GM23338 (cell line): ENCODE data around the gene DUOX1. TPM values are rescaled to one million over a fixed set of nuclear protein-coding genes. Genes with fewer than 3 reads are reported as not detected.

Source experiments
- ATAC-seq: fragments of 200-7000 bp; cut with Tn5 transposase; 3 replicates; pipeline ENCODE4 v1.9.1; 2020
- DNase-seq: peaks from one replicate; pipeline ENCODE4 v3.0.0-alpha.2; 2015; ENCODE audit warnings: low spot score
- H2AFZ ChIP-seq: fragments of 200-600 bp; sonication (generic); 2 replicates; pipeline ENCODE4 v1.8.0; 2016; ENCODE audit warnings: antibody characterized with exemption, mild to moderate bottlenecking, moderate library complexity
- H3F3A ChIP-seq: fragments of 200-600 bp; sonication (generic); replicated peaks from 2 replicates; pipeline ENCODE4 v1.8.0; 2017; ENCODE audit warnings: antibody characterized with exemption, mixed run types, low read depth
- H3K27ac ChIP-seq: fragments of 200-600 bp; sonication (generic); 2 replicates; pipeline ENCODE4 v1.6.1; 2016; ENCODE audit warnings: low read depth
- H3K27me3 ChIP-seq: fragments of 200-600 bp; sonication (generic); 2 replicates; pipeline ENCODE4 v1.8.0; 2016; ENCODE audit warnings: mild to moderate bottlenecking, mixed run types, moderate library complexity; ENCODE audit not compliant: insufficient read depth
- H3K36me3 ChIP-seq: fragments of 200-600 bp; sonication (generic); 2 replicates; pipeline ENCODE4 v1.8.0; 2016; ENCODE audit warnings: mild to moderate bottlenecking; ENCODE audit not compliant: insufficient read depth
- H3K4me1 ChIP-seq: fragments of 200-600 bp; sonication (generic); 2 replicates; pipeline ENCODE4 v1.8.0; 2016; ENCODE audit warnings: mild to moderate bottlenecking, moderate library complexity; ENCODE audit not compliant: insufficient read depth
- H3K4me2 ChIP-seq: fragments of 200-600 bp; sonication (generic); 2 replicates; pipeline ENCODE4 v1.7.1; 2017; ENCODE audit warnings: mixed run types
- H3K4me3 ChIP-seq: fragments of 200-600 bp; sonication (generic); 2 replicates; pipeline ENCODE4 v1.6.1; 2016; ENCODE audit warnings: mixed run types
- H3K79me2 ChIP-seq: fragments of 200-600 bp; sonication (generic); replicated peaks from 2 replicates; pipeline ENCODE4 v1.8.0; 2017; ENCODE audit warnings: mild to moderate bottlenecking; ENCODE audit not compliant: insufficient read depth
- H3K9me2 ChIP-seq: fragments of 200-600 bp; sonication (generic); 2 replicates; pipeline ENCODE4 v1.8.0; 2017; ENCODE audit not compliant: insufficient read depth
- H4K20me1 ChIP-seq: fragments of 200-600 bp; sonication (generic); replicated peaks from 2 replicates; pipeline ENCODE4 v1.8.0; 2017; ENCODE audit warnings: mild to moderate bottlenecking; ENCODE audit not compliant: insufficient read depth
- H3K27ac Mint-ChIP-seq: 2 replicates; pipeline ENCODE4 v1.8.0; 2020; ENCODE audit warnings: inconsistent platforms, mild to moderate bottlenecking, moderate library complexity, mixed read lengths
- H3K27me3 Mint-ChIP-seq: 3 replicates; pipeline ENCODE4 v1.8.0; 2022; ENCODE audit warnings: low read depth, mild to moderate bottlenecking, moderate library complexity, mixed read lengths, inconsistent platforms; ENCODE audit not compliant: insufficient read depth, poor library complexity
- H3K36me3 Mint-ChIP-seq: 3 replicates; pipeline ENCODE4 v1.8.0; 2021; ENCODE audit warnings: low read depth, mild to moderate bottlenecking, inconsistent platforms, moderate library complexity, mixed read lengths
- H3K4me1 Mint-ChIP-seq: 3 replicates; pipeline ENCODE4 v1.8.0; 2020; ENCODE audit warnings: mild to moderate bottlenecking, inconsistent platforms, mixed read lengths
- H3K4me3 Mint-ChIP-seq: 3 replicates; pipeline ENCODE4 v1.8.0; 2021; ENCODE audit warnings: moderate library complexity, mild to moderate bottlenecking, inconsistent platforms, mixed read lengths
- H3K9me3 Mint-ChIP-seq: 3 replicates; pipeline ENCODE4 v1.8.0; 2020; ENCODE audit warnings: moderate library complexity, mild to moderate bottlenecking, inconsistent platforms, mixed read lengths
- CREB1 ChIP-seq: fragments of 250-450 bp; sonication (Bioruptor Pico); IDR thresholded peaks from 2 replicates; pipeline ENCODE4 v1.5.0; 2020; ENCODE audit warnings: low read depth, mild to moderate bottlenecking, moderate library complexity
- EZH2 ChIP-seq: fragments of 200-600 bp; sonication (generic); IDR thresholded peaks from one replicate; pipeline ENCODE4 v1.8.0; 2017; ENCODE audit warnings: antibody characterized with exemption, mild to moderate bottlenecking, low read depth; ENCODE audit not compliant: unreplicated experiment
- POLR2AphosphoS5 ChIP-seq: IDR thresholded peaks from 2 replicates; pipeline ENCODE4 v1.6.1; 2016; ENCODE audit warnings: antibody characterized with exemption, low read depth
- STAT1 ChIP-seq: IDR thresholded peaks from one replicate; pipeline ENCODE4 v1.6.1; 2016; ENCODE audit warnings: antibody characterized with exemption; ENCODE audit not compliant: unreplicated experiment
- polyA plus RNA-seq: library from polyadenylated mRNA; unstranded; fragments of >200 nt; fragmentation: Nextera tagmentation; extraction: Ambion mirVana; gene quantifications from 2 replicates; pipeline ENCODE4 v1.2.1, GENCODE V29; 2016
- total RNA-seq: library from RNA; depleted of rRNA; stranded (reverse); fragments of >200 nt; shearing (Covaris generic); gene quantifications from 2 replicates; pipeline ENCODE4 v1.2.3, GENCODE V29; 2014; rRNA removed

Gene DUOX1
- total and polyA plus RNA-seq, 2 experiments from 2014 or later = 0.69 to 0.73 TPM

- Mint-ChIP-seq H3K4me1 (no peaks in the 10 kb centered on the region), H3K36me3 (no peaks in the 10 kb centered on the region), H3K27me3 (no peaks in the 10 kb centered on the region), H3K9me3 (no peaks in the 10 kb centered on the region), H3K27ac (no peak overlapping the region), H3K4me3 (no peak overlapping the region)
- Histone ChIP-seq H3K27me3 (no peaks in the 10 kb centered on the region), H3F3A (no peaks in the 10 kb centered on the region), H3K4me2 (no peak overlapping the region), H2AFZ (no peak overlapping the region), H3K79me2 (no peaks in the 10 kb centered on the region), H3K27ac (no peak overlapping the region), H3K4me1 (no peaks in the 10 kb centered on the region), H3K36me3 (no peaks in the 10 kb centered on the region), H3K4me3 (no peak overlapping the region), H3K9me2 (no peaks in the 10 kb centered on the region), H4K20me1 (no peaks in the 10 kb centered on the region)
- TF ChIP-seq POLR2AphosphoS5 = no peak
- no peak for TF ChIP-seq CREB1 (CRISPR knock-in tag)
- TF ChIP-seq STAT1 = no peak
- no peak for TF ChIP-seq EZH2
- DNase-seq = no peak
- ATAC-seq = no peak
Measured at GRCh38 chr15:45212493-45212892, 82.7 kb downstream of the DUOX1 start.

Other genes starting within 250 kb of the DUOX1 start
- not detected in 2 replicates for gene TERB2, start 173.3 kb upstream of the DUOX1 start, total RNA-seq
- gene TERB2, start 173.3 kb upstream of the DUOX1 start, polyA plus RNA-seq = not detected in 2 replicates
- 55.0 and 57.2 TPM in 2 replicates for gene SORD, start 106.8 kb upstream of the DUOX1 start, total RNA-seq
- gene SORD, start 106.8 kb upstream of the DUOX1 start, polyA plus RNA-seq = 11.3 and 12.5 TPM in 2 replicates
- not detected in 2 replicates for gene DUOX2, start 15.8 kb upstream of the DUOX1 start, total RNA-seq
- not detected in 2 replicates for gene DUOX2, start 15.8 kb upstream of the DUOX1 start, polyA plus RNA-seq
- gene DUOXA2, start 15.7 kb upstream of the DUOX1 start, total RNA-seq = not detected in 2 replicates
- not detected in 2 replicates for gene DUOXA2, start 15.7 kb upstream of the DUOX1 start, polyA plus RNA-seq
- not detected in 2 replicates for gene DUOXA1, start 115 bp upstream of the DUOX1 start, total RNA-seq
- not detected in 2 replicates for gene DUOXA1, start 115 bp upstream of the DUOX1 start, polyA plus RNA-seq
- gene SHF, start 58.0 kb downstream of the DUOX1 start, total RNA-seq = 15.1 and 15.6 TPM in 2 replicates
- gene SHF, start 58.0 kb downstream of the DUOX1 start, polyA plus RNA-seq = 5.8 and 6.6 TPM in 2 replicates
- gene SLC28A2, start 122.2 kb downstream of the DUOX1 start, total RNA-seq = not detected in 2 replicates
- gene SLC28A2, start 122.2 kb downstream of the DUOX1 start, polyA plus RNA-seq = 0.14 and 0.18 TPM in 2 replicates
- gene GATM, start 248.6 kb downstream of the DUOX1 start, total RNA-seq = 17.5 and 21.6 TPM in 2 replicates
- gene GATM, start 248.6 kb downstream of the DUOX1 start, polyA plus RNA-seq = 8.5 and 9.1 TPM in 2 replicates